HEK293 (cell line): ENCODE results near the gene ING5.

Experiments used
- CTCF ChIA-PET: fragments of 350-600 bp; formaldehyde crosslinking; extraction: SDS; loops from one replicate; lab custom pipeline; 2021; ENCODE audit warnings: antibody characterized with exemption; lab: Yijun Ruan, JAX
- POLR2A ChIA-PET: fragments of 300-600 bp; formaldehyde crosslinking; extraction: SDS; loops from one replicate; lab custom pipeline; 2020; ENCODE audit warnings: antibody characterized with exemption, inconsistent platforms; lab: Yijun Ruan, JAX
- H3K27ac ChIP-seq: fragments of 200-500 bp; sonication (Bioruptor generic); 2 replicates; pipeline ENCODE4 v1.5.1; 2014; ENCODE audit warnings: low read depth, low read length, control low read depth, inconsistent platforms; ENCODE audit errors: extremely low read depth
- H3K36me3 ChIP-seq, 2 experiments: fragments of 200-500 bp in 1 of 2; sonication (Bioruptor generic) in 1 of 2; 1 replicate in 1 of 2; 2 replicates in 1 of 2; pipeline ENCODE4 v1.5.1; 2014 to 2017; ENCODE audit warnings: inconsistent platforms in 2 of 2, low read length in 2 of 2; ENCODE audit not compliant: control insufficient read depth in 2 of 2, insufficient read depth in 1 of 2
- H3K4me1 ChIP-seq: fragments of 200-500 bp; sonication (Bioruptor generic); 2 replicates; pipeline ENCODE4 v1.5.1; 2014; ENCODE audit warnings: mild to moderate bottlenecking, low read length, inconsistent platforms; ENCODE audit not compliant: control insufficient read depth, insufficient read depth
- H3K4me3 ChIP-seq: 2 replicates; pipeline ENCODE4 v1.5.1; 2011; ENCODE audit warnings: low read depth, mild to moderate bottlenecking, control low read depth, low read length, moderate library complexity
- H3K9me3 ChIP-seq: fragments of 200-500 bp; sonication (Bioruptor generic); 2 replicates; pipeline ENCODE4 v1.5.1; 2014; ENCODE audit warnings: low read depth, low read length, inconsistent platforms; ENCODE audit not compliant: control insufficient read depth, insufficient read depth
- HOXA7 ChIP-seq: sonication (generic); formaldehyde crosslinking; IDR thresholded peaks from 2 replicates; pipeline ENCODE4 v1.8.1; 2022; ENCODE audit warnings: missing genetic modification reagents, borderline replicate concordance
- HOXC10 ChIP-seq: sonication (generic); formaldehyde crosslinking; IDR thresholded peaks from 2 replicates; pipeline ENCODE4 v1.8.1; 2023; ENCODE audit warnings: mild to moderate bottlenecking, missing genetic modification reagents
- KLF16 ChIP-seq: fragments of 450-650 bp; formaldehyde crosslinking; IDR thresholded peaks from 2 replicates; pipeline ENCODE4 v1.5.1; 2017; ENCODE audit warnings: missing biosample characterization, missing genetic modification characterization
- KLF9 ChIP-seq: fragments of 450-650 bp; formaldehyde crosslinking; IDR thresholded peaks from 2 replicates; pipeline ENCODE4 v1.5.1; 2016; ENCODE audit warnings: missing biosample characterization, missing genetic modification characterization, low read depth
- MZF1 ChIP-seq: fragments of 450-650 bp; formaldehyde crosslinking; IDR thresholded peaks from 2 replicates; pipeline ENCODE4 v1.5.1; 2017; ENCODE audit warnings: missing biosample characterization, missing genetic modification characterization, borderline replicate concordance
- ZBTB20 ChIP-seq: fragments of 450-650 bp; formaldehyde crosslinking; IDR thresholded peaks from 2 replicates; pipeline ENCODE4 v1.5.1; 2016; ENCODE audit warnings: missing biosample characterization, missing genetic modification characterization
- ZBTB21 ChIP-seq: fragments of 450-650 bp; formaldehyde crosslinking; IDR thresholded peaks from 2 replicates; pipeline ENCODE4 v1.5.1; 2017; ENCODE audit warnings: missing biosample characterization, missing genetic modification characterization
- ZBTB49 ChIP-seq: fragments of 450-650 bp; formaldehyde crosslinking; IDR thresholded peaks from 2 replicates; pipeline ENCODE4 v1.5.1; 2016; ENCODE audit warnings: missing biosample characterization, missing genetic modification characterization, low read depth
- ZFP37 ChIP-seq: fragments of 450-650 bp; formaldehyde crosslinking; IDR thresholded peaks from 2 replicates; pipeline ENCODE4 v1.5.1; 2016; ENCODE audit warnings: missing biosample characterization, missing genetic modification characterization
- ZFP69B ChIP-seq: fragments of 450-650 bp; formaldehyde crosslinking; IDR thresholded peaks from 2 replicates; pipeline ENCODE4 v1.5.1; 2016; ENCODE audit warnings: missing biosample characterization, missing genetic modification characterization
- ZNF121 ChIP-seq: fragments of 450-650 bp; formaldehyde crosslinking; IDR thresholded peaks from 2 replicates; pipeline ENCODE4 v1.5.1; 2016; ENCODE audit warnings: missing biosample characterization, missing genetic modification characterization
- ZNF133 ChIP-seq: fragments of 450-650 bp; formaldehyde crosslinking; IDR thresholded peaks from 2 replicates; pipeline ENCODE4 v1.5.1; 2016; ENCODE audit warnings: missing biosample characterization, missing genetic modification characterization
- ZNF16 ChIP-seq: fragments of 450-650 bp; formaldehyde crosslinking; IDR thresholded peaks from 2 replicates; pipeline ENCODE4 v1.5.1; 2016; ENCODE audit warnings: low read depth, missing biosample characterization, missing genetic modification characterization
- ZNF175 ChIP-seq: fragments of 450-650 bp; formaldehyde crosslinking; IDR thresholded peaks from 2 replicates; pipeline ENCODE4 v1.5.1; 2016; ENCODE audit warnings: missing biosample characterization, missing genetic modification characterization
- ZNF184 ChIP-seq: fragments of 450-650 bp; IDR thresholded peaks from 2 replicates; pipeline ENCODE4 v1.5.1; 2018; ENCODE audit warnings: missing biosample characterization, mild to moderate bottlenecking, missing genetic modification characterization
- ZNF24 ChIP-seq: fragments of 450-650 bp; formaldehyde crosslinking; IDR thresholded peaks from 2 replicates; pipeline ENCODE4 v1.5.1; 2016; ENCODE audit warnings: missing biosample characterization, missing genetic modification characterization
- ZNF324 ChIP-seq: fragments of 450-650 bp; formaldehyde crosslinking; IDR thresholded peaks from 2 replicates; pipeline ENCODE4 v1.5.1; 2016; ENCODE audit warnings: missing biosample characterization, missing genetic modification characterization
- ZNF366 ChIP-seq: fragments of 450-650 bp; formaldehyde crosslinking; conservative IDR thresholded peaks from 2 replicates; pipeline ENCODE4 v1.5.1; 2016; ENCODE audit warnings: missing biosample characterization, missing genetic modification characterization
- ZNF394 ChIP-seq: fragments of 450-650 bp; formaldehyde crosslinking; IDR thresholded peaks from 2 replicates; pipeline ENCODE4 v1.5.1; 2016; ENCODE audit warnings: missing biosample characterization, missing genetic modification characterization, mild to moderate bottlenecking, moderate library complexity, borderline replicate concordance
- ZNF426 ChIP-seq: fragments of 450-650 bp; formaldehyde crosslinking; IDR thresholded peaks from 2 replicates; pipeline ENCODE4 v1.5.1; 2017; ENCODE audit warnings: missing biosample characterization, missing genetic modification characterization, mild to moderate bottlenecking, inconsistent platforms, moderate library complexity
- ZNF549 ChIP-seq: fragments of 450-650 bp; IDR thresholded peaks from 2 replicates; pipeline ENCODE4 v1.5.1; 2018; ENCODE audit warnings: missing biosample characterization, missing genetic modification characterization, mild to moderate bottlenecking, inconsistent platforms, moderate library complexity
- ZNF585B ChIP-seq: fragments of 450-650 bp; formaldehyde crosslinking; IDR thresholded peaks from 2 replicates; pipeline ENCODE4 v1.5.1; 2016; ENCODE audit warnings: missing biosample characterization, missing genetic modification characterization
- ZNF600 ChIP-seq: fragments of 450-650 bp; formaldehyde crosslinking; IDR thresholded peaks from 2 replicates; pipeline ENCODE4 v1.5.1; 2016; ENCODE audit warnings: missing biosample characterization, missing genetic modification characterization
- ZNF658 ChIP-seq: fragments of 450-650 bp; formaldehyde crosslinking; IDR thresholded peaks from 2 replicates; pipeline ENCODE4; 2016; ENCODE audit warnings: missing biosample characterization, missing genetic modification characterization
- ZNF707 ChIP-seq: fragments of 450-650 bp; formaldehyde crosslinking; IDR thresholded peaks from 2 replicates; pipeline ENCODE4 v1.5.1; 2016; ENCODE audit warnings: missing biosample characterization, missing genetic modification characterization
- ZSCAN16 ChIP-seq: fragments of 450-650 bp; formaldehyde crosslinking; IDR thresholded peaks from 2 replicates; pipeline ENCODE4 v1.5.1; 2016; ENCODE audit warnings: missing biosample characterization, missing genetic modification characterization

Gene ING5

GRCh38 chr2:241675885-241676284 is 26.0 kb upstream of the ING5 start (continued):
- no peak for TF ChIP-seq ZNF658

GRCh38 chr2:241676665-241677064 is 25.2 kb upstream of the ING5 start:
- ChIA-PET CTCF (no interaction called here), POLR2A (interaction anchor here (1.1 to 2.2 kb wide), 2 partner anchors 10 to 202 kb away, joined by 3 to 9 read pairs; partner anchors contain the start of gene DTYMK)
- Histone ChIP-seq H3K27ac (no peak overlapping the region), H3K9me3 (no peaks in the 10 kb centered on the region), H3K4me1 (no peaks in the 10 kb centered on the region), H3K36me3 (peaks cover 10 to 91% of the 10 kb centered on the region in 2 experiments; a peak in 2 of 3 replicates), H3K4me3 (no peak overlapping the region)
- TF ChIP-seq ZNF600 (tag by site-specific recombination) = peak; percentile 54; the same call in 1 of the 2 replicates
- TF ChIP-seq KLF9 (tag by site-specific recombination) = no peak

GRCh38 chr2:241677392-241677791 is 24.4 kb upstream of the ING5 start:
- Histone ChIP-seq H3K36me3 (peaks cover 18 to 91% of the 10 kb centered on the region in 2 experiments; a peak in 2 of 3 replicates), H3K9me3 (no peaks in the 10 kb centered on the region), H3K4me1 (no peaks in the 10 kb centered on the region), H3K27ac (no peak overlapping the region), H3K4me3 (no peak overlapping the region)
- no peak for TF ChIP-seq ZNF133
- no peak for TF ChIP-seq HOXA7 (CRISPR knock-in tag)
- TF ChIP-seq ZBTB21 (tag by site-specific recombination) = no peak
- TF ChIP-seq ZNF394 (tag by site-specific recombination) = no peak
- no peak for TF ChIP-seq ZNF121 (tag by site-specific recombination)
- TF ChIP-seq ZSCAN16 (tag by site-specific recombination) = no peak
- no peak for TF ChIP-seq MZF1
- TF ChIP-seq ZNF707 (tag by site-specific recombination) = no peak
- no peak for TF ChIP-seq ZNF184 (tag by site-specific recombination)
- no peak for TF ChIP-seq ZNF549 (tag by site-specific recombination)
- TF ChIP-seq ZNF175 (tag by site-specific recombination) = no peak
- TF ChIP-seq KLF16 = no peak
- ChIA-PET CTCF (no interaction called here), POLR2A (interaction anchor here (1.1 to 2.2 kb wide), 2 partner anchors 9 to 201 kb away, joined by 3 to 9 read pairs; partner anchors contain the start of gene DTYMK)

GRCh38 chr2:241678307-241678706 is 23.5 kb upstream of the ING5 start:
- TF ChIP-seq ZFP69B (tag by site-specific recombination) (no peak), ZNF426 (tag by site-specific recombination) (no peak), ZNF24 (no peak), ZNF585B (tag by site-specific recombination) (no peak), ZBTB49 (tag by site-specific recombination) (no peak), ZNF16 (no peak), HOXC10 (CRISPR knock-in tag) (no peak), ZNF366 (tag by site-specific recombination) (no peak), ZBTB20 (tag by site-specific recombination) (no peak), ZFP37 (tag by site-specific recombination) (no peak), ZNF324 (tag by site-specific recombination) (no peak)
- H3K4me1 ChIP-seq = no peaks in the 10 kb centered on the region
- H3K4me3 ChIP-seq = no peak overlapping the region
- H3K9me3 ChIP-seq = no peaks in the 10 kb centered on the region
- peaks cover 25 to 92% of the 10 kb centered on the region in 2 experiments; a peak in 2 of 3 replicates for H3K36me3 ChIP-seq
- POLR2A ChIA-PET = interaction anchor here (0.8 to 2.2 kb wide), 3 partner anchors 8 to 24 kb away, joined by 3 to 9 read pairs (median 3); partner anchors contain the start of genes DTYMK and ING5
- H3K27ac ChIP-seq = no peak overlapping the region
- CTCF ChIA-PET = no interaction called here
